MM.1S (cell line): Measurements from ENCODE around the gene ATP5F1E.

ENCODE experiments used
- DNase-seq: peaks from one replicate; pipeline ENCODE4 v3.0.0-alpha.2; 2015
- H2AFZ ChIP-seq: fragments of 300-600 bp; sonication (generic); 2 replicates; pipeline ENCODE4 v1.6.0; 2016; ENCODE audit warnings: antibody characterized with exemption, low read length
- H3F3A ChIP-seq: fragments of 300-600 bp; sonication (generic); 2 replicates; pipeline ENCODE4 v1.6.1; 2016; ENCODE audit warnings: mild to moderate bottlenecking, antibody characterized with exemption, low read length, moderate library complexity, mixed read lengths; ENCODE audit not compliant: insufficient read depth
- H3K27ac ChIP-seq: fragments of 300-600 bp; sonication (generic); 2 replicates; pipeline ENCODE4 v1.5.1; 2016; ENCODE audit warnings: mild to moderate bottlenecking, low read length
- H3K27me3 ChIP-seq: fragments of 300-600 bp; sonication (generic); replicated peaks from 2 replicates; pipeline ENCODE4 v1.6.0; 2016; ENCODE audit warnings: low read length; ENCODE audit not compliant: insufficient read depth
- H3K36me3 ChIP-seq: fragments of 300-600 bp; sonication (generic); replicated peaks from 2 replicates; pipeline ENCODE4 v1.6.1; 2016; ENCODE audit warnings: mild to moderate bottlenecking, low read length, mixed read lengths; ENCODE audit not compliant: insufficient read depth
- H3K4me1 ChIP-seq: fragments of 300-600 bp; sonication (generic); 2 replicates; pipeline ENCODE4 v1.6.1; 2016; ENCODE audit warnings: low read length, mixed read lengths
- H3K4me2 ChIP-seq: fragments of 300-600 bp; sonication (generic); 2 replicates; pipeline ENCODE4 v1.6.0; 2016; ENCODE audit warnings: low read depth, low read length
- H3K4me3 ChIP-seq: fragments of 300-600 bp; sonication (generic); 2 replicates; pipeline ENCODE4 v1.5.1; 2016; ENCODE audit warnings: low read length, mixed read lengths
- H3K79me2 ChIP-seq: fragments of 300-600 bp; sonication (generic); 2 replicates; pipeline ENCODE4 v1.6.1; 2016; ENCODE audit warnings: mixed run types, low read length, mixed read lengths
- H3K9ac ChIP-seq: fragments of 300-600 bp; sonication (generic); 2 replicates; pipeline ENCODE4 v1.6.1; 2016; ENCODE audit warnings: low read length, mixed read lengths
- H3K9me2 ChIP-seq: fragments of 300-600 bp; sonication (generic); replicated peaks from 2 replicates; pipeline ENCODE4 v1.6.1; 2016; ENCODE audit warnings: mild to moderate bottlenecking, low read length, mixed read lengths; ENCODE audit not compliant: insufficient read depth
- H3K9me3 ChIP-seq: fragments of 300-600 bp; sonication (generic); replicated peaks from 2 replicates; pipeline ENCODE4 v1.6.1; 2016; ENCODE audit warnings: mild to moderate bottlenecking, low read length, mixed read lengths; ENCODE audit not compliant: insufficient read depth
- H4K20me1 ChIP-seq: fragments of 300-600 bp; sonication (generic); 2 replicates; pipeline ENCODE4 v1.6.1; 2016; ENCODE audit warnings: mild to moderate bottlenecking, low read length, moderate library complexity, mixed read lengths; ENCODE audit not compliant: insufficient read depth
- EZH2 ChIP-seq: fragments of 300-600 bp; sonication (generic); optimal IDR thresholded peaks from 2 replicates; pipeline ENCODE3; 2017; ENCODE audit warnings: low read depth, mild to moderate bottlenecking, antibody characterized with exemption, low read length, mixed read lengths
- EZH2phosphoT487 ChIP-seq: fragments of 300-600 bp; sonication (generic); IDR thresholded peaks from 2 replicates; pipeline ENCODE4 v1.6.1; 2018; ENCODE audit warnings: antibody characterized with exemption, low read length
- TF ChIP-seq, protein P1 (sequence below): fragments of 300-600 bp; sonication (generic); IDR thresholded peaks from 2 replicates; pipeline ENCODE4 v1.5.1; 2016; ENCODE audit warnings: antibody characterized with exemption, low read length, mixed read lengths

The ATP5F1E gene

DNA sequence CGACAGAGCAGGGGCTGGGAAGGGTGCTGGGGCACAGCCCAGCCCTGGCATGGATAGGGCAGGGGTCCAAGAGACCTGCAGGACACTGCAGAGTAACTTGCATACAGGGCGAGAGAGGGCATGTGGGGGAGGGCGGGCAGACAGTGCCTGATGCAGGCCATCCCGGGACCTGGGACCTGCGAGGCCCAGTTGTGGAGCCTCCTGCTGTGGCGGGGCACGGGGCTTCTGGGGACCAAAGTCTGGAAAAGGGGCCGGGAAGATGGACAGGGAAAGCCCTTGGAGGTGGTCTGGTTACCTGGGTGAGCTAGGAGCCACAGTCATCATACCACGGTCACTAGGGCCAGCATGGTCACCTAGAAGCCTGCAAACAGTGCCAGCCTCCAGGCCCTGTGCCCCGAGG lies 13.3 kb downstream of the ATP5F1E start:
- no peaks in the 10 kb centered on the region for H3K9me3 ChIP-seq
- H3K4me1 ChIP-seq: peaks cover 12% of the 10 kb centered on the region
- no peaks in the 10 kb centered on the region for H3K79me2 ChIP-seq
- no peaks in the 10 kb centered on the region; the same call in 1 of the 2 replicates for H3F3A ChIP-seq
- TF ChIP-seq EZH2phosphoT487: no peak
- TF ChIP-seq, protein P1, sequence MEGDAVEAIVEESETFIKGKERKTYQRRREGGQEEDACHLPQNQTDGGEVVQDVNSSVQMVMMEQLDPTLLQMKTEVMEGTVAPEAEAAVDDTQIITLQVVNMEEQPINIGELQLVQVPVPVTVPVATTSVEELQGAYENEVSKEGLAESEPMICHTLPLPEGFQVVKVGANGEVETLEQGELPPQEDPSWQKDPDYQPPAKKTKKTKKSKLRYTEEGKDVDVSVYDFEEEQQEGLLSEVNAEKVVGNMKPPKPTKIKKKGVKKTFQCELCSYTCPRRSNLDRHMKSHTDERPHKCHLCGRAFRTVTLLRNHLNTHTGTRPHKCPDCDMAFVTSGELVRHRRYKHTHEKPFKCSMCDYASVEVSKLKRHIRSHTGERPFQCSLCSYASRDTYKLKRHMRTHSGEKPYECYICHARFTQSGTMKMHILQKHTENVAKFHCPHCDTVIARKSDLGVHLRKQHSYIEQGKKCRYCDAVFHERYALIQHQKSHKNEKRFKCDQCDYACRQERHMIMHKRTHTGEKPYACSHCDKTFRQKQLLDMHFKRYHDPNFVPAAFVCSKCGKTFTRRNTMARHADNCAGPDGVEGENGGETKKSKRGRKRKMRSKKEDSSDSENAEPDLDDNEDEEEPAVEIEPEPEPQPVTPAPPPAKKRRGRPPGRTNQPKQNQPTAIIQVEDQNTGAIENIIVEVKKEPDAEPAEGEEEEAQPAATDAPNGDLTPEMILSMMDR: no peak
- no peak for TF ChIP-seq EZH2
- H2AFZ ChIP-seq: no peak overlapping the region
- H3K9ac ChIP-seq: no peak overlapping the region
- no peaks in the 10 kb centered on the region for H4K20me1 ChIP-seq
- no peak overlapping the region for H3K27ac ChIP-seq
- H3K4me2 ChIP-seq: no peak overlapping the region
- H3K27me3 ChIP-seq: no peaks in the 10 kb centered on the region
- H3K4me3 ChIP-seq: no peak overlapping the region
- DNase-seq: no peak
- H3K36me3 ChIP-seq: 0 out of 2 replicates have a peak, but pooled peaks cover 3% of the 10 kb centered on the region
- H3K9me2 ChIP-seq: no peaks in the 10 kb centered on the region

GRCh38 chr20:59017493-59018231 lies 14.5 kb downstream of the ATP5F1E start:
- TF ChIP-seq EZH2phosphoT487: no peak
- TF ChIP-seq, protein P1: no peak
- TF ChIP-seq EZH2: no peak
- Histone ChIP-seq H3K9me2 (no peaks in the 10 kb centered on the region), H3K27ac (no peak overlapping the region), H3K9me3 (no peaks in the 10 kb centered on the region), H4K20me1 (no peaks in the 10 kb centered on the region), H3K79me2 (no peaks in the 10 kb centered on the region), H3K4me1 (peaks cover 12% of the 10 kb centered on the region), H3K4me2 (no peak overlapping the region), H3F3A (no peaks in the 10 kb centered on the region), H3K36me3 (0 out of 2 replicates have a peak, but pooled peaks cover 3% of the 10 kb centered on the region), H3K27me3 (no peaks in the 10 kb centered on the region), H3K4me3 (no peak overlapping the region), H2AFZ (no peak overlapping the region), H3K9ac (no peak overlapping the region)
- no peak for DNase-seq

DNA sequence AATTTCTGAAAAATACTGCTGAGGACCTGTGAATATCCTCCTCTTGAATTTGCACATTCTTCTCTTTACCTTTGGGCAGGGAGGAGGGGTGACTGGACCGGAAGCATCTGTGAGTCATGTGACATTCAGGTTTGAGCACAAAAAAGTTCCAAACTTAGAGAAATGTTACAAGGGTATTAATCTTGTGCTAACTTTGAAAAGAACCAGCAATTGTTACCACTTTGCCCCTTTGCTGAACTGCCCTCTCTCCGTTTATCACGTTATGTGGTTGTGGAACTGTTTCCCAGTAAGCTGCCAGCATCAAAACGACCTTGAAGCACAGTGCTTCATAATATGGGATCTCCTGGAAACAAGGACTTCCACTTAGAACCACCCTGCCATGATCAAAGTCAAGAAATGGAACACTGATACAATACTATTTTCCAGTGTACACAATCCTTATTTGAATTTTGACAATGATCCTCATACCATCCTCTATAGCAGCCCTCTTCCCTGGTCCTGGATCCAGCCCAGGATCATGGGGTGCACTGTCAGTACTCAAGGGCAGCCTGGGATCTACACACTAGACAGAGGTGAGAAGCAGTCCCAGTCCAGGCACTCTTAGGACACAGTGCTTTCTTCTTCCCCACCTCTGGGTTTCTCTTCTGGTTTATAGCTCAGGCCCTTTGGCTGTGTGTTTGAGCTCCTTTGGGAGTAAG lies 15.2 kb downstream of the ATP5F1E start:
- Histone ChIP-seq H3K79me2 (no peaks in the 10 kb centered on the region), H2AFZ (no peak overlapping the region), H3K4me2 (peak overlapping the region; percentile 15; the same call in 1 of the 2 replicates)

More for the DNA sequence above, 15.2 kb downstream of the ATP5F1E start:
- Histone ChIP-seq H3F3A (no peaks in the 10 kb centered on the region), H3K9me3 (no peaks in the 10 kb centered on the region), H3K36me3 (no peaks in the 10 kb centered on the region), H3K27ac (no peak overlapping the region), H4K20me1 (no peaks in the 10 kb centered on the region), H3K4me1 (peaks cover 12% of the 10 kb centered on the region), H3K9me2 (no peaks in the 10 kb centered on the region), H3K27me3 (no peaks in the 10 kb centered on the region), H3K4me3 (no peak overlapping the region), H3K9ac (no peak overlapping the region)
- no peak for DNase-seq
- TF ChIP-seq, protein P1: no peak
- TF ChIP-seq EZH2 (no peak), EZH2phosphoT487 (no peak)
